HG03135 (cell line): ENCODE results near the gene APLNR.

Source experiments
- ATAC-seq: cut with Tn5 transposase; IDR thresholded peaks from one replicate; pipeline ENCODE4 v1.9.1; 2021; ENCODE audit warnings: mild to moderate bottlenecking, moderate library complexity; ENCODE audit not compliant: unreplicated experiment

Gene APLNR

GRCh38 chr11:57219021-57219627 lies 17.9 kb downstream of the APLNR start:
- ATAC-seq, result no peak

GRCh38 chr11:57217053-57217452 lies 20.0 kb downstream of the APLNR start:
- no peak for ATAC-seq

- no peak for ATAC-seq
Measured at GRCh38 chr11:57216463-57216862, 20.6 kb downstream of the APLNR start.

- no peak for ATAC-seq
Measured at GRCh38 chr11:57214494-57214893, 22.6 kb downstream of the APLNR start.

- ATAC-seq, result no peak
Measured at GRCh38 chr11:57214098-57214417, 23.0 kb downstream of the APLNR start.

GRCh38 chr11:57213342-57214097 lies 23.5 kb downstream of the APLNR start:
- ATAC-seq, result no peak

GRCh38 chr11:57210781-57211180 lies 26.3 kb downstream of the APLNR start:
- ATAC-seq, result no peak

- no peak for ATAC-seq
Measured at GRCh38 chr11:57207168-57207567, 29.9 kb downstream of the APLNR start.

- ATAC-seq, result no peak
Measured at GRCh38 chr11:57205041-57205641, 31.9 kb downstream of the APLNR start.

- ATAC-seq, result no peak
Measured at GRCh38 chr11:57203882-57204480, 33.1 kb downstream of the APLNR start.

- no peak for ATAC-seq
Measured at GRCh38 chr11:57203359-57203758, 33.7 kb downstream of the APLNR start.

- no peak for ATAC-seq
Measured at GRCh38 chr11:57202281-57202680, 34.8 kb downstream of the APLNR start.

- no peak for ATAC-seq
Measured at GRCh38 chr11:57200917-57201316, 36.1 kb downstream of the APLNR start.

- ATAC-seq, result no peak
Measured at GRCh38 chr11:57199330-57199729, 37.7 kb downstream of the APLNR start.

GRCh38 chr11:57197762-57198161 lies 39.3 kb downstream of the APLNR start:
- ATAC-seq, result no peak

- no peak for ATAC-seq
Measured at GRCh38 chr11:57196596-57196995, 40.5 kb downstream of the APLNR start.

GRCh38 chr11:57192316-57192715 lies 44.7 kb downstream of the APLNR start:
- ATAC-seq, result no peak

- ATAC-seq, result no peak
Measured at GRCh38 chr11:57191311-57192219, 45.5 kb downstream of the APLNR start.

GRCh38 chr11:57190548-57190947 lies 46.5 kb downstream of the APLNR start:
- ATAC-seq, result no peak
